ENCODE data around the gene NSMF. TPM values are rescaled to one million over a fixed set of nuclear protein-coding genes. Genes with fewer than 3 reads are reported as not detected.

Gene NSMF
- total and polyA plus RNA-seq, 2 experiments from 2014 or later, result 20.3 to 103 TPM

GRCh38 chr9:137426018-137426681, 33.0 kb downstream of the NSMF start:
- Histone ChIP-seq H3K27me3 (ENCODE audit: insufficient read depth) (peaks cover 9% of the 10 kb centered on the region), H4K20me1 (replicated peaks; ENCODE audit: insufficient read depth) (no peaks in the 10 kb centered on the region; the same call in 1 of the 2 replicates), H3F3A (replicated peaks; ENCODE audit: low read depth) (no peaks in the 10 kb centered on the region; the same call in 1 of the 2 replicates), H3K27ac (ENCODE audit: low read depth) (no peak overlapping the region), H3K9me2 (ENCODE audit: insufficient read depth) (no peaks in the 10 kb centered on the region), H3K79me2 (replicated peaks; ENCODE audit: insufficient read depth) (peaks cover 12% of the 10 kb centered on the region), H3K4me2 (no peak overlapping the region), H3K4me3 (no peak overlapping the region), H3K4me1 (ENCODE audit: insufficient read depth) (peaks cover 6% of the 10 kb centered on the region), H3K36me3 (ENCODE audit: insufficient read depth) (no peaks in the 10 kb centered on the region), H2AFZ (no peak overlapping the region)
- no peak overlapping the region for H3K4me3 Mint-ChIP-seq
- DNase-seq (ENCODE audit: low spot score) (no peak), ATAC-seq (no peak)
- H3K27ac Mint-ChIP-seq, result no peak overlapping the region
- H3K27me3 Mint-ChIP-seq (ENCODE audit: insufficient read depth, low read depth, poor library complexity), result peaks cover 10% of the 10 kb centered on the region
- no peaks in the 10 kb centered on the region; the same call in 2 of the 3 replicates for H3K36me3 Mint-ChIP-seq (ENCODE audit: low read depth)
- H3K9me3 Mint-ChIP-seq, result no peaks in the 10 kb centered on the region; the same call in 2 of the 3 replicates
- peaks cover 4% of the 10 kb centered on the region; the same call in 2 of the 3 replicates for H3K4me1 Mint-ChIP-seq
- TF ChIP-seq CREB1 (CRISPR knock-in tag; IDR thresholded peaks at IDR 0.05; ENCODE audit: low read depth) (no peak), NANOG (IDR thresholded peaks at IDR 0.05; ENCODE audit: borderline replicate concordance) (no peak), ZNF114 (CRISPR knock-in tag; IDR thresholded peaks at IDR 0.05) (no peak), EZH2phosphoT487 (IDR thresholded peaks at IDR 0.05; ENCODE audit: unreplicated experiment) (no peak), ZNF331 (CRISPR knock-in tag; IDR thresholded peaks at IDR 0.05; ENCODE audit: low read depth) (no peak), CTCF (conservative IDR thresholded peaks at IDR 0.05; ENCODE audit: low read depth in 2 of 2) (no peak), REST (IDR thresholded peaks at IDR 0.05; ENCODE audit: unreplicated experiment) (no peak), EZH2 (IDR thresholded peaks at IDR 0.05; ENCODE audit: low read depth, unreplicated experiment) (no peak), ETS1 (IDR thresholded peaks at IDR 0.05) (no peak), ZNF462 (CRISPR knock-in tag; IDR thresholded peaks at IDR 0.05) (no peak), JUNB (IDR thresholded peaks at IDR 0.05; ENCODE audit: unreplicated experiment) (no peak), STAT1 (IDR thresholded peaks at IDR 0.05; ENCODE audit: unreplicated experiment) (no peak), POLR2AphosphoS5 (IDR thresholded peaks at IDR 0.05; ENCODE audit: low read depth) (no peak)
